ENCODE results near the gene FBH1. TPM values are rescaled to one million over a fixed set of nuclear protein-coding genes. Genes with fewer than 3 reads are reported as not detected.
"Not testable (repeated sequence)": the region's sequence is repeated elsewhere in the genome, so short reads cannot be mapped to it uniquely, and the experiment has no call there.

Gene FBH1
- polyA plus RNA-seq, 5 donors = 65.0 to 84.8 (median 83.9) TPM

- no peak for DNase-seq
Measured at GRCh38 chr10:5958675-5959074, 68.6 kb downstream of the FBH1 start.

DNA sequence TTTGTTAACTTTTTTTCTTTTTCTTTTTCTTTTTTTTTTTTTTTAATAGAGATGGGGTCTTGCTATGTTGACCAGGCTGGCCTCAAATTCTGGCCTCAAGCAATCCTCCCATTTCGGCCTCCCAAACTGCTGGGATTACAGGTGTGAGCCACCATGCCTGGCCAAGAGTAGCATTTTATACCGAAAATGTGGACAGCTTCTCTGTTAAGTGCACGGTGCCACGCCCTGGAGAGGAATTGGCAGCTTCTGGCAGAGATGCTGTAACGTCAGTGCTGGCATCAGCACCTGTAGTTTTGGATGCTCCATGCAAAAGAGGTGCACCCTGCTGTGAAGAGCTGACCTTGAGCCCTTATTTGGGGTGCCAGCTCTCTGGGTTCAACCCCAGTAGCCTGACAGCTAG, 69.1 kb downstream of the FBH1 start:
- no peak for DNase-seq

- DNase-seq = no peak
Measured at GRCh38 chr10:5959581-5960069, 69.6 kb downstream of the FBH1 start.

DNA sequence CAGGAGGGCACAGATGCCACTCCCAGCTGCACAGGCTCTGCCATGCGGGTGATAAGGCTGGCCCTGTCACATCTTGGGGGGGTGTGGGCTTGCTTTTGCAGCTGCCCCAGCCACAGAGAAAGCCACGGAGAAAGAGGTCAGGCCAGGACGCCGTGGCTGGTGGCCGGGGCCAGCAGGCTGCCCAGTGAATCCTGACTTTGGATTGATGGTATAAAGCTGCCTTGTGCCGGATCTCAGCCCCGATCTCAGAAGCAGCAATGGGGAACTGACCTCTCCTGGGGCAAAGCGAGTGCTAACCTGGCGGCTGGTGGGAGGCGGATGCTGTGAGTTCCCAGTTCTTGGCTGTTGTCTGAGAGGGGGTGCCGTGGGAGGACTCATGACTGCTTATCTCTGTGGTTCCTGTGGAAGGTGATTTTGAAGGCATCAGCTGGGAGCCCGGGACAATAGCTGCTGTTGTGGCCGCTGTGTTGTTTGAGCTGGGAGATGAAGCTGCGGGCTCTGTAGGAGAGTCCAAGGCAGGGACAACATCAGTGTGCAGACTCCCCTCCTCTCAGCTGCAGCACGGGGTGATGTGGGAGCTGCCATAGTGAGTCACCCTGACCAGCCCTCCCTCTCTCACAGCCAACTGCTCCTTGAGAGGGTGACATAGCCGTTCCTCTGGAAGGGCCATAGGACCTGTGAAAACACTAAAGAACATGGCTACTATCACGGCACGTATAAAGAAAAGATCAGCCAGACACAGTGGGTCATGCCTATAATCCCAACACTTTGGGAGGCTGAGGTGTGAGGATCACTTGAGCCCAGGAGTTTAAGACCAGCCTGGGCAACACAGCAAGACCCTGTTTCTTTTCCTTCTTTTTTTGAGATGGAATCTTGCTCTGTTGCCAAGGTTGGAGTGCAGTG, 70.3 kb downstream of the FBH1 start:
- no peak for DNase-seq

GRCh38 chr10:5960973-5961275, 70.9 kb downstream of the FBH1 start:
- DNase-seq = not testable (repeated sequence)

- DNase-seq = no peak
Measured at GRCh38 chr10:5961405-5962100, 71.5 kb downstream of the FBH1 start.

DNA sequence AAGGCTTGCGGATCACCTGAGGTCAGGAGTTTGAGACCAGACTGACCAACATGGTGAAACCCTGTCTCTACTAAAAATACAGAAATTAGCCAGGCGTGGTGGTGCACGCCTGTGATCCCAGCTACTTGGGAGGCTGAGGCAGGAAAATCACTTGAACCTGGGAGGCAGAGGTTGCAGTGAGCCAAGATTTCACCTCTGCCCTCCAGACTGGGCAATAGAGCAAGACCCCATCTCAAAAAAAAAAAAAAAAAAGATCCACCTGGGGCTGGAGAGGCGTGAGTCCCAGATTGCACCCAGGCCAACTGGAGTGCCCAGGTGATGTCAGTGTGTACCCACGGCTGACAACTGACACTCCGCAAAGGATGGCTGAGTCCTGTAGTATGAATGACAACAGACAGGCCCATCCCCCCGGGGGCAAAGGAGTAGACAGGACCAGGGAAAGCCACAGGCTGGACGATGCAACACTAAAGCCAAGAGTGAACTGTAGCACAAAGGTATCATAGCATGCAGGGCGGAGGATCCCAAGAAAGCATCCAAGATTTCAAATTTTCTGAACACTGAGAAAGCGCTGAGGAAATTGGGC, 72.4 kb downstream of the FBH1 start:
- not testable (repeated sequence) for DNase-seq

- no peak for DNase-seq
Measured at GRCh38 chr10:5963071-5963470, 73.0 kb downstream of the FBH1 start.

DNA sequence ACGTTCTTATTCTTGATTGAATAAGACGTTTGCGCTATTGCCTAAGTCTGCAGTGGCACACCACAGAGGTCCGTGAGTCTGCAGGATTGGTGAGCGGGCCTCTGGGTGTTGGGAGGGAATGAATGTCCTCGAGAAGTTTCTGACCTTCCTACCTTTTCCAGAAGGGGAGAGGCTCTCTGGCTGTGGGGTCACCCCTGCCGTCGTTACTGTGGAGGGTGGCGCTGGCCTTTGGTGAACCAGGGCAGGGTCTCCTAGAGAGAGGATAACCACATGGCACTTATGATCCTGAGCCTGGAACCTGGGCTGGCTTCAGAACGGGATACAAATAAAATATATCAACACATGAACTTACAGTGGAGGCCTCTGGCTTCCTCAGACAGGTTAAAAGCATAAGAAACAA, 73.5 kb downstream of the FBH1 start:
- DNase-seq = no peak

GRCh38 chr10:5964736-5965135, 74.7 kb downstream of the FBH1 start:
- DNase-seq = no peak

DNA sequence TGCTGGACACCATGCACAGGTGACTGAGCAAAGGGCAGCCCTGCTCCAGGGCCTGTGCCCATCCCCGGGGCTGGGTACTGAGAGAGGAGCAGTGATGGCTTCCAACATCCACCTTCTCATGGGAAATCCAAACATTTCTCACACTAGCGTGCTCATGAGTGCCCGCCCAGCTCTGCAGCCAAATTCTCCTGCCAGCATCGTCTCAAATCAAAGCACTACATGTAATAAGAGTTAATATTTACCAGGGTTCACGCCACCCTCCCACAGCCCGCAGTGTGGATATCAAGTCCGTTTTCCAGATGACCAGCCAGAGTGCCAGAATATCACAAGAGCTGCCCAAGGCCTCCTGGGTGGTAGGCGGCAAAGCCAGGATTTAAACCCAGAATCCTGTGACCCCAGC, 75.2 kb downstream of the FBH1 start:
- no peak for DNase-seq

- no peak for DNase-seq
Measured at GRCh38 chr10:5968037-5968680, 78.1 kb downstream of the FBH1 start.

- no peak for DNase-seq
Measured at GRCh38 chr10:5968681-5969453, 78.8 kb downstream of the FBH1 start.

DNA sequence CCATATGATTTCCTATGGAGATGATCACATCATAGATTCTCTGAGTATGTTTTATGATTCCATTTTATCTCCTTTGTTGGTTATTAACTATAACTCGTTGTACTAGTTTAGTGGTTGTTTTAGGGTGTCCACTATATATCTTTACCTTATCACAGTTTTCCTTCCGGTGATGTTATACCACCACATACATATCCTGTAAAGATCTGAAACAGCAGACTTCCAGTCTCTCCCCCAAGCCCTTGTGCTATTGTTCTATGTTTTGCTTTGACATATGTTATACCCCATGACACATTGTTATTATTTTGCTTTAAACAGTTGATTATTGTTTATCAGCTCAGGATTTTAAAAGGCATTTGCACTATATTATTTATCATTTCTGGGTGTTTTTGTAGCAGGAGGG, 80.0 kb downstream of the FBH1 start:
- DNase-seq = no peak

GRCh38 chr10:5970527-5970926, 80.5 kb downstream of the FBH1 start:
- DNase-seq = no peak

DNA sequence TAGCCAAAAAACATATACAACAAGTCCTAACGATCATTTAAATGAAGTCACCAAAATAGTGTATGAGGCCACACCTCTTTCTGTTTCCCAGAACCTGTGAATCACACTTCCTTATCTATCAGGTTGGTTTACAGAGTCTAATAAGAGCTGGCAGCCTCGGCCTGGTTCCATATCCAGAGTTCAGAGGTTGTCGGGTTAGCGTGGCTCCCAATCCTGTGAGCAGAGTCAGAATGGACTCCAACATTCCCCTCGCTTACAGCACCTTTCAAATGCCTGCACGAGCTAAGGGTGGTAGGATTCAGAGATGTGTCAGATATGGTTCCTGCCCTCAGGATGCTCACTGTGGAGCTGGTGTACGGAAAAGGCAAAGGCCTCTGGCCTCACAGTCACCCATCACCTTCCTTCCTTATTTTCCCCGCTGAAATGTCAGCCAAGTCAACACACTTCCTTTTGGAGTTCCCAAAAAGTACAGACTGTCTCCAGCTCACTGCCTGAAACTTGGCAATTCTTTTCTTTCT, 81.3 kb downstream of the FBH1 start:
- no peak for DNase-seq

- DNase-seq = no peak
Measured at GRCh38 chr10:5971886-5972285, 81.8 kb downstream of the FBH1 start.

- no peak for DNase-seq
Measured at GRCh38 chr10:5973069-5973468, 83.0 kb downstream of the FBH1 start.

GRCh38 chr10:5975641-5976473, 85.8 kb downstream of the FBH1 start:
- DNase-seq = no peak

Data from right lung (tissue), 5 donors.